ENCODE data around the gene PRG2. TPM values are rescaled to one million over a fixed set of nuclear protein-coding genes. Genes with fewer than 3 reads are reported as not detected.

The PRG2 gene
- total RNA-seq, 4 donors from 2014 or later, result not detected

GRCh38 chr11:57360991-57361390, 29.5 kb downstream of the PRG2 start:
- Histone ChIP-seq H3K4me3 (no peak overlapping the region), H3K4me1 (peaks cover 3 to 11% of the 10 kb centered on the region in 2 donors), H3K36me3 (no peaks in the 10 kb centered on the region), H3K27me3 (no peaks in the 10 kb centered on the region), H3K27ac (no peak overlapping the region), H3K9me3 (no peaks in the 10 kb centered on the region)
- DNase-seq, result no peak
- in situ Hi-C loops (cut with MboI; ENCODE audit: low sequenced_read_pairs in 4 of 4) (loop anchor here in 2 of 4 donors (25.0 kb wide), 2 partner anchors 249 to 524 kb away; no protein-coding TSS in a partner anchor), intact Hi-C loops (cut with DNase I; ENCODE audit: low total_unique reads) (no loop called here)
- no peak for TF ChIP-seq POLR2A (IDR thresholded peaks at IDR 0.05)
- TF ChIP-seq CTCF (IDR thresholded peaks at IDR 0.05 in 4 of 5, conservative IDR thresholded peaks at IDR 0.05 in 1 of 5), result no peak
- ATAC-seq, result no peak

GRCh38 chr11:57359896-57360690, 30.4 kb downstream of the PRG2 start:
- Histone ChIP-seq H3K9me3 (no peaks in the 10 kb centered on the region), H3K27me3 (no peaks in the 10 kb centered on the region), H3K4me3 (no peak overlapping the region), H3K36me3 (no peaks in the 10 kb centered on the region), H3K27ac (peak overlapping the region; percentile 14 to 64 (median 34)), H3K4me1 (peaks cover 3 to 11% of the 10 kb centered on the region in 2 donors)
- ATAC-seq (peak; percentile 84 to 91), DNase-seq (peak in 1 of 2 donors; percentile 46)
- in situ Hi-C loops (cut with MboI; ENCODE audit: low sequenced_read_pairs in 4 of 4), result loop anchor here in 2 of 4 donors (25.0 kb wide), 2 partner anchors 248 to 523 kb away; no protein-coding TSS in a partner anchor
- intact Hi-C loops (cut with DNase I; ENCODE audit: low total_unique reads), result loop anchor here (10.0 kb wide), 1 partner anchor 245 kb away; no protein-coding TSS in a partner anchor
- TF ChIP-seq POLR2A (IDR thresholded peaks at IDR 0.05), result no peak
- TF ChIP-seq CTCF (IDR thresholded peaks at IDR 0.05 in 4 of 5, conservative IDR thresholded peaks at IDR 0.05 in 1 of 5), result no peak

- DNase-seq (no peak), ATAC-seq (no peak)
- Histone ChIP-seq H3K4me3 (no peak overlapping the region), H3K36me3 (no peaks in the 10 kb centered on the region), H3K27ac (peak overlapping the region in 2 of 4 donors; percentile 24 to 64), H3K9me3 (no peaks in the 10 kb centered on the region), H3K4me1 (peaks cover 3 to 11% of the 10 kb centered on the region in 2 donors), H3K27me3 (no peaks in the 10 kb centered on the region)
- in situ Hi-C loops (cut with MboI; ENCODE audit: low sequenced_read_pairs in 4 of 4), result loop anchor here in 2 of 4 donors (25.0 kb wide), 2 partner anchors 247 to 522 kb away; no protein-coding TSS in a partner anchor
- intact Hi-C loops (cut with DNase I; ENCODE audit: low total_unique reads), result loop anchor here (10.0 kb wide), 1 partner anchor 245 kb away; no protein-coding TSS in a partner anchor
- TF ChIP-seq POLR2A (IDR thresholded peaks at IDR 0.05) (no peak), CTCF (IDR thresholded peaks at IDR 0.05 in 4 of 5, conservative IDR thresholded peaks at IDR 0.05 in 1 of 5) (no peak)
These were observed 31.1 kb downstream of the PRG2 start for GRCh38 chr11:57359396-57359795.

- no peak for DNase-seq
- Histone ChIP-seq H3K36me3 (no peaks in the 10 kb centered on the region), H3K9me3 (no peaks in the 10 kb centered on the region), H3K27ac (peak overlapping the region in 2 of 4 donors; percentile 24 to 64), H3K4me3 (no peak overlapping the region), H3K4me1 (peaks cover 3 to 11% of the 10 kb centered on the region in 2 donors), H3K27me3 (no peaks in the 10 kb centered on the region)
- ATAC-seq, result no peak
- in situ Hi-C loops (cut with MboI; ENCODE audit: low sequenced_read_pairs in 4 of 4) (loop anchor here in 2 of 4 donors (25.0 kb wide), 2 partner anchors 247 to 522 kb away; no protein-coding TSS in a partner anchor), intact Hi-C loops (cut with DNase I; ENCODE audit: low total_unique reads) (loop anchor here (10.0 kb wide), 1 partner anchor 244 kb away; no protein-coding TSS in a partner anchor)
- TF ChIP-seq CTCF (IDR thresholded peaks at IDR 0.05 in 4 of 5, conservative IDR thresholded peaks at IDR 0.05 in 1 of 5) (no peak), POLR2A (IDR thresholded peaks at IDR 0.05) (no peak)
These were observed 31.5 kb downstream of the PRG2 start for GRCh38 chr11:57358991-57359390.
